GM23248 (cell line): ENCODE results near the gene CNP. TPM values are rescaled to one million over a fixed set of nuclear protein-coding genes. Genes with fewer than 3 reads are reported as not detected.

Source experiments
- DNase-seq: peaks from one replicate; pipeline ENCODE4 v3.0.0-alpha.2; 2015
- H2AFZ ChIP-seq: fragments of 200-600 bp; sonication (generic); 2 replicates; pipeline ENCODE4 v1.6.1; 2016; ENCODE audit warnings: antibody characterized with exemption
- H3F3A ChIP-seq: fragments of 200-600 bp; sonication (generic); 2 replicates; pipeline ENCODE4 v1.6.1; 2016; ENCODE audit warnings: mild to moderate bottlenecking, antibody characterized with exemption, mixed run types; ENCODE audit not compliant: insufficient read depth
- H3K27ac ChIP-seq: fragments of 200-600 bp; sonication (generic); 2 replicates; pipeline ENCODE4 v1.5.1; 2016; ENCODE audit warnings: mild to moderate bottlenecking
- H3K27me3 ChIP-seq: fragments of 200-600 bp; sonication (generic); replicated peaks from 2 replicates; pipeline ENCODE4 v1.6.1; 2016; ENCODE audit warnings: mild to moderate bottlenecking; ENCODE audit not compliant: insufficient read depth
- H3K36me3 ChIP-seq: fragments of 200-600 bp; sonication (generic); 2 replicates; pipeline ENCODE4 v1.6.1; 2016; ENCODE audit warnings: low read depth, mild to moderate bottlenecking
- H3K4me1 ChIP-seq: fragments of 200-600 bp; sonication (generic); 2 replicates; pipeline ENCODE4 v1.6.1; 2016; ENCODE audit warnings: mild to moderate bottlenecking; ENCODE audit not compliant: insufficient read depth
- H3K4me2 ChIP-seq: fragments of 200-600 bp; sonication (generic); one replicate; pipeline ENCODE4 v1.6.1; 2016; ENCODE audit warnings: mild to moderate bottlenecking; ENCODE audit not compliant: unreplicated experiment
- H3K4me3 ChIP-seq: fragments of 200-600 bp; sonication (generic); 2 replicates; pipeline ENCODE4 v1.5.1; 2016; ENCODE audit warnings: mild to moderate bottlenecking
- H3K79me2 ChIP-seq: fragments of 200-600 bp; sonication (generic); 2 replicates; pipeline ENCODE4 v1.6.1; 2016; ENCODE audit warnings: mild to moderate bottlenecking; ENCODE audit not compliant: insufficient read depth
- H3K9ac ChIP-seq: fragments of 200-600 bp; sonication (generic); 2 replicates; pipeline ENCODE4 v1.6.1; 2016; ENCODE audit warnings: mild to moderate bottlenecking
- H3K9me2 ChIP-seq: fragments of 200-600 bp; sonication (generic); 2 replicates; pipeline ENCODE4 v1.6.1; 2016; ENCODE audit warnings: mixed run types, mild to moderate bottlenecking, moderate library complexity; ENCODE audit not compliant: insufficient read depth
- H3K9me3 ChIP-seq: fragments of 200-600 bp; sonication (generic); one replicate; pipeline ENCODE4 v1.6.1; 2017; ENCODE audit warnings: low read depth
- H4K20me1 ChIP-seq: fragments of 200-600 bp; sonication (generic); 2 replicates; pipeline ENCODE4 v1.6.0; 2016; ENCODE audit not compliant: insufficient read depth
- EZH2 ChIP-seq: fragments of 200-600 bp; sonication (generic); IDR thresholded peaks from 2 replicates; pipeline ENCODE4 v1.6.1; 2018; ENCODE audit warnings: antibody characterized with exemption, mild to moderate bottlenecking; ENCODE audit not compliant: insufficient read depth, poor library complexity, severe bottlenecking
- EZH2phosphoT487 ChIP-seq: fragments of 200-600 bp; sonication (generic); IDR thresholded peaks from 2 replicates; pipeline ENCODE4 v1.6.1; 2018; ENCODE audit warnings: antibody characterized with exemption, moderate library complexity, mild to moderate bottlenecking, low read depth; ENCODE audit not compliant: insufficient read depth
- WGBS, 2 experiments: methylation state at CpG; one replicate each; pipeline ENCODE4 v1.1.6; 2015 to 2017; ENCODE audit warnings: low lambda C conversion rate in 2 of 2, low coverage in 1 of 2; ENCODE audit errors: missing lambda C conversion rate in 2 of 2; 5-methylcytosine and 5-hydroxymethylcytosine counted together
- in situ Hi-C: fragments of 300-500 bp; cut with MboI; formaldehyde crosslinking; loops from 2 replicates; pipeline ENCODE4 v1.15.0; 2020
- polyA plus RNA-seq: library from polyadenylated mRNA; unstranded; fragments of >200 nt; fragmentation: Nextera tagmentation; extraction: Ambion mirVana; gene quantifications from 2 replicates; pipeline ENCODE4 v1.2.1, GENCODE V29; 2016
- total RNA-seq: library from RNA; depleted of rRNA; stranded (reverse); fragments of >200 nt; shearing (Covaris generic); gene quantifications from 2 replicates; pipeline ENCODE4 v1.2.3, GENCODE V29; 2014

The CNP gene
- total and polyA plus RNA-seq, 2 experiments from 2014 or later: 58.3 to 103 TPM

GRCh38 chr17:41918314-41919164, 48.1 kb upstream of the CNP start, which contains the start of gene ACLY:
ACLY (minus strand) TSS chr17:41918951; CDS start chr17:41913873, 5,078 bp downstream.
- H3K36me3 ChIP-seq: no peaks in the 10 kb centered on the region; the same call in 1 of the 2 replicates
- H3K27me3 ChIP-seq: no peaks in the 10 kb centered on the region
- peak within 1 kb of the TSS; percentile 95 for H3K9ac ChIP-seq
- no peaks in the 10 kb centered on the region for H3K9me2 ChIP-seq
- 1% methylated on average over 67 to 73 of the region's 80 CpGs for WGBS, 2 experiments
- H3K4me3 ChIP-seq: peak within 1 kb of the TSS; percentile 95
- peaks cover 52% of the 10 kb centered on the region for H3K79me2 ChIP-seq
- H3K27ac ChIP-seq: peak within 1 kb of the TSS; percentile 90
- H3K9me3 ChIP-seq: no peaks in the 10 kb centered on the region
- H3K4me1 ChIP-seq: peaks cover 44% of the 10 kb centered on the region
- in situ Hi-C loops: no loop called here
- peak within 1 kb of the TSS; percentile 82 for H2AFZ ChIP-seq
- H3K4me2 ChIP-seq: peak within 1 kb of the TSS; percentile 97
- H4K20me1 ChIP-seq: 0 out of 2 replicates have a peak, but pooled peaks cover 5% of the 10 kb centered on the region
- TF ChIP-seq EZH2phosphoT487 (no peak), EZH2 (no peak)
- H3F3A ChIP-seq: peaks cover 17% of the 10 kb centered on the region
- DNase-seq: peak; percentile 99

- H3K79me2 ChIP-seq: peaks cover 44% of the 10 kb centered on the region
- H3K4me2 ChIP-seq: peak overlapping the region; percentile 65
- in situ Hi-C loops: no loop called here
- H2AFZ ChIP-seq: peak overlapping the region; percentile 82
- 0 out of 2 replicates have a peak, but pooled peaks cover 5% of the 10 kb centered on the region for H4K20me1 ChIP-seq
- no peak for TF ChIP-seq EZH2phosphoT487
- TF ChIP-seq EZH2: no peak
- peak overlapping the region; percentile 25 for H3K27ac ChIP-seq
- no peaks in the 10 kb centered on the region for H3K9me3 ChIP-seq
- H3F3A ChIP-seq: peaks cover 14% of the 10 kb centered on the region
- peaks cover 38% of the 10 kb centered on the region for H3K4me1 ChIP-seq
- no peaks in the 10 kb centered on the region for H3K36me3 ChIP-seq
- H3K9me2 ChIP-seq: no peaks in the 10 kb centered on the region
- WGBS, 2 experiments: 4 to 8% methylated on average over 19 to 33 of the region's 33 CpGs
- peak overlapping the region; percentile 56 for H3K9ac ChIP-seq
- peak overlapping the region; percentile 95 for H3K4me3 ChIP-seq
- H3K27me3 ChIP-seq: no peaks in the 10 kb centered on the region
- DNase-seq: no peak
Observed at GRCh38 chr17:41919165-41919817, 47.3 kb upstream of the CNP start.

GRCh38 chr17:41919840-41920579, 46.6 kb upstream of the CNP start:
- Histone ChIP-seq H3K27me3 (no peaks in the 10 kb centered on the region), H3K4me1 (peaks cover 31% of the 10 kb centered on the region), H3K4me3 (no peak overlapping the region), H3K9ac (peak overlapping the region; percentile 56; the same call in 1 of the 2 replicates), H3K9me2 (no peaks in the 10 kb centered on the region), H3F3A (peaks cover 13% of the 10 kb centered on the region), H4K20me1 (0 out of 2 replicates have a peak, but pooled peaks cover 5% of the 10 kb centered on the region), H2AFZ (peak overlapping the region; percentile 82; the same call in 1 of the 2 replicates), H3K79me2 (peaks cover 37% of the 10 kb centered on the region), H3K9me3 (no peaks in the 10 kb centered on the region), H3K27ac (peak overlapping the region; percentile 25; the same call in 1 of the 2 replicates), H3K36me3 (no peaks in the 10 kb centered on the region), H3K4me2 (peak overlapping the region; percentile 65)
- TF ChIP-seq EZH2phosphoT487 (no peak), EZH2 (no peak)
- peak; percentile 54 for DNase-seq
- in situ Hi-C loops: no loop called here
- WGBS, 2 experiments: 86 to 91% methylated on average over 7 of the region's 7 CpGs

- H2AFZ ChIP-seq: no peak overlapping the region
- H3K4me1 ChIP-seq: peaks cover 25% of the 10 kb centered on the region
- no peaks in the 10 kb centered on the region for H3K36me3 ChIP-seq
- no peaks in the 10 kb centered on the region for H3K9me2 ChIP-seq
- TF ChIP-seq EZH2: no peak
- TF ChIP-seq EZH2phosphoT487: no peak
- no peak overlapping the region for H3K9ac ChIP-seq
- no peak overlapping the region for H3K4me2 ChIP-seq
- no peak overlapping the region for H3K27ac ChIP-seq
- WGBS, 2 experiments: 90 to 96% methylated on average over 5 of the region's 5 CpGs
- peaks cover 11% of the 10 kb centered on the region for H3F3A ChIP-seq
- H3K4me3 ChIP-seq: no peak overlapping the region
- 0 out of 2 replicates have a peak, but pooled peaks cover 5% of the 10 kb centered on the region for H4K20me1 ChIP-seq
- peaks cover 32% of the 10 kb centered on the region for H3K79me2 ChIP-seq
- H3K27me3 ChIP-seq: no peaks in the 10 kb centered on the region
- in situ Hi-C loops: no loop called here
- no peak for DNase-seq
- no peaks in the 10 kb centered on the region for H3K9me3 ChIP-seq
Observed at GRCh38 chr17:41920580-41920955, 46.0 kb upstream of the CNP start.
